Subcutaneous abdominal adipose tissue (tissue), 5 donors: ENCODE results near the gene MAN1A1.

Experiments
- H3K27ac ChIP-seq: one replicate; pipeline ENCODE4 v1.7.0; 2013; ENCODE audit warnings: low read depth, mild to moderate bottlenecking, inconsistent platforms, low read length, moderate library complexity
- H3K27me3 ChIP-seq, 5 donors: one replicate each; pipeline ENCODE4 v1.7.0; 2013; ENCODE audit warnings: low read length in 5 of 5, inconsistent platforms in 1 of 5; ENCODE audit not compliant: control insufficient read depth in 5 of 5, insufficient read depth in 4 of 5
- H3K36me3 ChIP-seq, 5 donors: one replicate each; pipeline ENCODE4 v1.7.0; 2013; ENCODE audit warnings: low read length in 5 of 5; ENCODE audit not compliant: control insufficient read depth in 5 of 5, insufficient read depth in 5 of 5
- H3K4me1 ChIP-seq, 5 donors: one replicate each; pipeline ENCODE4 v1.7.0; 2013; ENCODE audit warnings: low read length in 5 of 5, mild to moderate bottlenecking in 3 of 5, moderate library complexity in 1 of 5; ENCODE audit not compliant: control insufficient read depth in 5 of 5, insufficient read depth in 5 of 5
- H3K4me3 ChIP-seq, 5 donors: one replicate each; pipeline ENCODE4 v1.7.0; 2013; ENCODE audit warnings: low read length in 5 of 5, low read depth in 1 of 5
- H3K9ac ChIP-seq, 5 donors: one replicate each; pipeline ENCODE4 v1.7.0; 2013; ENCODE audit warnings: low read length in 5 of 5, mild to moderate bottlenecking in 4 of 5, moderate library complexity in 3 of 5
- H3K9me3 ChIP-seq, 5 donors: one replicate each; pipeline ENCODE4 v1.7.0; 2013; ENCODE audit warnings: low read length in 5 of 5; ENCODE audit not compliant: control insufficient read depth in 5 of 5
- donor health status: healthy.
- donor health status: healthy.
- donor health status: healthy.
- donor health status: healthy.
- donor health status: healthy.

Gene MAN1A1

GRCh38 chr6:119347466-119348095 is 2.0 kb downstream of the MAN1A1 start:
- peak overlapping the region; percentile 91 to 99 (median 94) for H3K4me3 ChIP-seq
- no peaks in the 10 kb centered on the region for H3K9me3 ChIP-seq
- peaks cover 0 to 4% (median 0%) of the 10 kb centered on the region in 5 donors for H3K36me3 ChIP-seq
- H3K27ac ChIP-seq = peak overlapping the region; percentile 100
- peaks cover 5 to 63% (median 53%) of the 10 kb centered on the region in 5 donors for H3K4me1 ChIP-seq
- H3K9ac ChIP-seq = peak overlapping the region; percentile 85 to 100 (median 93)
- H3K27me3 ChIP-seq = no peaks in the 10 kb centered on the region

- H3K27ac ChIP-seq = peak overlapping the region; percentile 100
- H3K4me3 ChIP-seq = peak overlapping the region; percentile 91 to 99 (median 94)
Observed at GRCh38 chr6:119346936-119347335, 2.6 kb downstream of the MAN1A1 start.

GRCh38 chr6:119346450-119346849 is 3.1 kb downstream of the MAN1A1 start:
- Histone ChIP-seq H3K4me1 (peaks cover 4 to 64% (median 57%) of the 10 kb centered on the region in 5 donors), H3K9me3 (no peaks in the 10 kb centered on the region), H3K9ac (peak overlapping the region; percentile 43 to 100 (median 85)), H3K27me3 (no peaks in the 10 kb centered on the region), H3K36me3 (peaks cover 0 to 9% (median 4%) of the 10 kb centered on the region in 5 donors), H3K27ac (peak overlapping the region; percentile 100), H3K4me3 (peak overlapping the region; percentile 91 to 99 (median 94))

More at GRCh38 chr6:119346936-119347335, 2.6 kb downstream of the MAN1A1 start:
- Histone ChIP-seq H3K36me3 (peaks cover 0 to 9% (median 4%) of the 10 kb centered on the region in 5 donors), H3K4me1 (peaks cover 5 to 64% (median 57%) of the 10 kb centered on the region in 5 donors), H3K9ac (peak overlapping the region; percentile 40 to 100 (median 85)), H3K9me3 (no peaks in the 10 kb centered on the region), H3K27me3 (no peaks in the 10 kb centered on the region)

GRCh38 chr6:119345114-119345513 is 4.4 kb downstream of the MAN1A1 start:
- peaks cover 4 to 71% (median 64%) of the 10 kb centered on the region in 5 donors for H3K4me1 ChIP-seq
- H3K36me3 ChIP-seq = peaks cover 0 to 13% (median 8%) of the 10 kb centered on the region in 5 donors
- peak overlapping the region; percentile 33 to 99 (median 91) for H3K4me3 ChIP-seq
- no peaks in the 10 kb centered on the region for H3K9me3 ChIP-seq
- H3K27me3 ChIP-seq = no peaks in the 10 kb centered on the region
- peak overlapping the region in 2 of 5 donors; percentile 11 to 42 for H3K9ac ChIP-seq
- peak overlapping the region; percentile 75 for H3K27ac ChIP-seq

GRCh38 chr6:119344306-119344705 is 5.3 kb downstream of the MAN1A1 start:
- no peaks in the 10 kb centered on the region for H3K9me3 ChIP-seq
- H3K4me1 ChIP-seq = peaks cover 4 to 75% (median 67%) of the 10 kb centered on the region in 5 donors
- H3K4me3 ChIP-seq = peak overlapping the region; percentile 23 to 98 (median 40)
- H3K36me3 ChIP-seq = peaks cover 0 to 13% (median 8%) of the 10 kb centered on the region in 5 donors
- peak overlapping the region in 3 of 5 donors; percentile 35 to 54 (median 45) for H3K9ac ChIP-seq
- H3K27me3 ChIP-seq = no peaks in the 10 kb centered on the region
- H3K27ac ChIP-seq = peak overlapping the region; percentile 75

- Histone ChIP-seq H3K4me3 (peak overlapping the region; percentile 2 to 98 (median 23)), H3K4me1 (peaks cover 4 to 79% (median 68%) of the 10 kb centered on the region in 5 donors)
Observed at GRCh38 chr6:119343573-119344146, 5.9 kb downstream of the MAN1A1 start.

GRCh38 chr6:119343167-119343566 is 6.4 kb downstream of the MAN1A1 start:
- Histone ChIP-seq H3K36me3 (peaks cover 0 to 13% (median 8%) of the 10 kb centered on the region in 5 donors), H3K9ac (peak overlapping the region in 1 of 5 donors; percentile 2), H3K27ac (peak overlapping the region; percentile 75)

More at GRCh38 chr6:119343573-119344146, 5.9 kb downstream of the MAN1A1 start:
- no peaks in the 10 kb centered on the region for H3K9me3 ChIP-seq
- H3K27ac ChIP-seq = peak overlapping the region; percentile 75
- H3K36me3 ChIP-seq = peaks cover 0 to 13% (median 8%) of the 10 kb centered on the region in 5 donors
- no peaks in the 10 kb centered on the region for H3K27me3 ChIP-seq
- H3K9ac ChIP-seq = peak overlapping the region in 2 of 5 donors; percentile 13 to 54

GRCh38 chr6:119342430-119342829 is 7.1 kb downstream of the MAN1A1 start:
- H3K4me3 ChIP-seq = peak overlapping the region in 2 of 5 donors; percentile 2 to 3
- peak overlapping the region in 1 of 5 donors; percentile 2 for H3K9ac ChIP-seq

More at GRCh38 chr6:119343167-119343566, 6.4 kb downstream of the MAN1A1 start:
- H3K4me1 ChIP-seq = peaks cover 4 to 81% (median 68%) of the 10 kb centered on the region in 5 donors
- no peaks in the 10 kb centered on the region for H3K9me3 ChIP-seq
- H3K27me3 ChIP-seq = no peaks in the 10 kb centered on the region
- H3K4me3 ChIP-seq = peak overlapping the region in 3 of 5 donors; percentile 2 to 98 (median 54)

GRCh38 chr6:119340796-119341487 is 8.6 kb downstream of the MAN1A1 start:
- Histone ChIP-seq H3K4me1 (peaks cover 0 to 66% (median 53%) of the 10 kb centered on the region in 5 donors), H3K27me3 (no peaks in the 10 kb centered on the region), H3K4me3 (peak overlapping the region; percentile 27 to 53 (median 45)), H3K36me3 (peaks cover 0 to 13% (median 8%) of the 10 kb centered on the region in 5 donors), H3K9ac (peak overlapping the region in 2 of 5 donors; percentile 39 to 61), H3K27ac (peak overlapping the region; percentile 28), H3K9me3 (no peaks in the 10 kb centered on the region)

More at GRCh38 chr6:119342430-119342829, 7.1 kb downstream of the MAN1A1 start:
- H3K27ac ChIP-seq = peak overlapping the region; percentile 75
- H3K9me3 ChIP-seq = no peaks in the 10 kb centered on the region
- H3K27me3 ChIP-seq = no peaks in the 10 kb centered on the region
- peaks cover 0 to 13% (median 8%) of the 10 kb centered on the region in 5 donors for H3K36me3 ChIP-seq
- H3K4me1 ChIP-seq = peaks cover 4 to 75% (median 65%) of the 10 kb centered on the region in 5 donors
